Measurements from ENCODE around the gene UNC119B.
A peak's percentile ranks its signal among the peaks of the same experiment; 100 is the strongest.

Gene UNC119B

GRCh38 chr12:120708651-120709050 lies 1.6 kb upstream of the UNC119B start:
- Histone ChIP-seq H3K9ac (ENCODE audit: low read length) (no peak overlapping the region), H3K27ac (ENCODE audit: low read length) (no peak overlapping the region), H3K9me2 (replicated peaks; ENCODE audit: insufficient read depth, low read length) (no peaks in the 10 kb centered on the region), H3K4me2 (ENCODE audit: low read depth, low read length) (no peak overlapping the region), H3K36me3 (replicated peaks; ENCODE audit: insufficient read depth, low read length) (no peaks in the 10 kb centered on the region), H3K9me3 (replicated peaks; ENCODE audit: insufficient read depth, low read length) (no peaks in the 10 kb centered on the region), H4K20me1 (ENCODE audit: insufficient read depth, low read length) (no peaks in the 10 kb centered on the region), H2AFZ (ENCODE audit: low read length) (no peak overlapping the region), H3F3A (ENCODE audit: insufficient read depth, low read length) (no peaks in the 10 kb centered on the region), H3K4me1 (ENCODE audit: low read length) (peaks cover 5% of the 10 kb centered on the region; the same call in 1 of the 2 replicates), H3K4me3 (ENCODE audit: low read length) (no peak overlapping the region), H3K27me3 (replicated peaks; ENCODE audit: insufficient read depth, low read length) (no peaks in the 10 kb centered on the region), H3K79me2 (ENCODE audit: low read length) (peaks cover 11% of the 10 kb centered on the region)
- DNase-seq = no peak
- TF ChIP-seq EZH2 (optimal IDR thresholded peaks at IDR 0.05; ENCODE audit: low read depth, low read length) (no peak), EZH2phosphoT487 (IDR thresholded peaks at IDR 0.05; ENCODE audit: low read length) (no peak), CTCF (IDR thresholded peaks at IDR 0.05; ENCODE audit: low read length) (no peak)

GRCh38 chr12:120710805-120711296 lies 593 bp downstream of the UNC119B start:
- Histone ChIP-seq H3K27me3 (replicated peaks; ENCODE audit: insufficient read depth, low read length) (no peaks in the 10 kb centered on the region), H3K9me2 (replicated peaks; ENCODE audit: insufficient read depth, low read length) (no peaks in the 10 kb centered on the region), H3K4me2 (ENCODE audit: low read depth, low read length) (peak overlapping the region; percentile 77), H4K20me1 (ENCODE audit: insufficient read depth, low read length) (no peaks in the 10 kb centered on the region), H3K9me3 (replicated peaks; ENCODE audit: insufficient read depth, low read length) (no peaks in the 10 kb centered on the region), H3K79me2 (ENCODE audit: low read length) (peaks cover 11% of the 10 kb centered on the region), H3K27ac (ENCODE audit: low read length) (no peak overlapping the region), H3K9ac (ENCODE audit: low read length) (peak overlapping the region; percentile 65), H3K4me1 (ENCODE audit: low read length) (peaks cover 5% of the 10 kb centered on the region; the same call in 1 of the 2 replicates), H2AFZ (ENCODE audit: low read length) (peak overlapping the region; percentile 23; the same call in 1 of the 2 replicates), H3K4me3 (ENCODE audit: low read length) (peak overlapping the region; percentile 68), H3F3A (ENCODE audit: insufficient read depth, low read length) (no peaks in the 10 kb centered on the region), H3K36me3 (replicated peaks; ENCODE audit: insufficient read depth, low read length) (no peaks in the 10 kb centered on the region)
- DNase-seq = peak; percentile 7
- TF ChIP-seq EZH2 (optimal IDR thresholded peaks at IDR 0.05; ENCODE audit: low read depth, low read length) = no peak
- TF ChIP-seq CTCF (IDR thresholded peaks at IDR 0.05; ENCODE audit: low read length) = no peak
- TF ChIP-seq EZH2phosphoT487 (IDR thresholded peaks at IDR 0.05; ENCODE audit: low read length) = no peak

DNA sequence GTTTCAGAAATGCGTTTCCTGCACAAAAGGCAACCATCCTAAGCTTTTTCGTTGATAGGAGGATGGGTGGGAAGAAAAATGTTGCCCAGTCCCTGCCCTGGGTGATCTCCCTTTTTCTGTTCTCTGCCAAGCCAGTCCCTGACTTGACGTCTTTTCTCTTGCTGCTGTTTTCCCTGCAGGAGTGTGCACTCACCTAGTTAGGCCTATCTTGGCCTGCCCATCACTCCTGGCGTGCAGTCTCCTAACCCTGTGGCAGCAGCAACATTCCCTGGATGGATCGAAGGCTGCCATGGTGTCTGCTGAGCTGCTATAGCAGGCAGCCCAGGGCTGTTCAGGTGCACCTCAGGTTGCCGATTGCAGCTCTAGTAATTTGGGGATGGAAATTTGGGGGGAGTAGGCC lies 1.2 kb downstream of the UNC119B start:
- Histone ChIP-seq H3K9ac (ENCODE audit: low read length) (peak overlapping the region; percentile 65; the same call in 1 of the 2 replicates), H2AFZ (ENCODE audit: low read length) (peak overlapping the region; percentile 23; the same call in 1 of the 2 replicates), H3K9me3 (replicated peaks; ENCODE audit: insufficient read depth, low read length) (no peaks in the 10 kb centered on the region), H3F3A (ENCODE audit: insufficient read depth, low read length) (no peaks in the 10 kb centered on the region), H3K9me2 (replicated peaks; ENCODE audit: insufficient read depth, low read length) (no peaks in the 10 kb centered on the region), H3K4me3 (ENCODE audit: low read length) (peak overlapping the region; percentile 68), H3K27me3 (replicated peaks; ENCODE audit: insufficient read depth, low read length) (no peaks in the 10 kb centered on the region), H3K27ac (ENCODE audit: low read length) (no peak overlapping the region), H3K79me2 (ENCODE audit: low read length) (peaks cover 11% of the 10 kb centered on the region), H4K20me1 (ENCODE audit: insufficient read depth, low read length) (no peaks in the 10 kb centered on the region), H3K4me1 (ENCODE audit: low read length) (peaks cover 5% of the 10 kb centered on the region; the same call in 1 of the 2 replicates), H3K4me2 (ENCODE audit: low read depth, low read length) (peak overlapping the region; percentile 77), H3K36me3 (replicated peaks; ENCODE audit: insufficient read depth, low read length) (no peaks in the 10 kb centered on the region)
- no peak for DNase-seq
- TF ChIP-seq CTCF (IDR thresholded peaks at IDR 0.05; ENCODE audit: low read length) (no peak), EZH2 (optimal IDR thresholded peaks at IDR 0.05; ENCODE audit: low read depth, low read length) (no peak)
